HG03159 (cell line): ENCODE measurements around the gene TBRG4.

Experiments used
- ATAC-seq: cut with Tn5 transposase; IDR thresholded peaks from one replicate; pipeline ENCODE4 v1.9.1; 2021; ENCODE audit warnings: mild to moderate bottlenecking, moderate library complexity; ENCODE audit not compliant: unreplicated experiment

The TBRG4 gene

GRCh38 chr7:45060295-45060694, 51.2 kb downstream of the TBRG4 start:
- ATAC-seq: no peak

- ATAC-seq: no peak
Measured at GRCh38 chr7:45057878-45058277, 53.6 kb downstream of the TBRG4 start.

- no peak for ATAC-seq
Measured at GRCh38 chr7:45055594-45056219, 55.8 kb downstream of the TBRG4 start.

GRCh38 chr7:45055016-45055415, 56.5 kb downstream of the TBRG4 start:
- no peak for ATAC-seq

- no peak for ATAC-seq
Measured at GRCh38 chr7:45054442-45054841, 57.1 kb downstream of the TBRG4 start.

GRCh38 chr7:45053941-45054340, 57.6 kb downstream of the TBRG4 start:
- no peak for ATAC-seq

- no peak for ATAC-seq
Measured at GRCh38 chr7:45053401-45053800, 58.1 kb downstream of the TBRG4 start.

- ATAC-seq: no peak
Measured at GRCh38 chr7:45052011-45052410, 59.5 kb downstream of the TBRG4 start.

GRCh38 chr7:45050198-45050597, 61.3 kb downstream of the TBRG4 start:
- ATAC-seq: no peak
